GM18873 (cell line): ENCODE measurements around the gene NLGN4Y.

Experiments used
- ATAC-seq: cut with Tn5 transposase; IDR thresholded peaks from one replicate; pipeline ENCODE4 v1.9.1; 2021; ENCODE audit warnings: mild to moderate bottlenecking, moderate library complexity, moderate number of reproducible peaks; ENCODE audit not compliant: unreplicated experiment, low FRiP score

The NLGN4Y gene

DNA sequence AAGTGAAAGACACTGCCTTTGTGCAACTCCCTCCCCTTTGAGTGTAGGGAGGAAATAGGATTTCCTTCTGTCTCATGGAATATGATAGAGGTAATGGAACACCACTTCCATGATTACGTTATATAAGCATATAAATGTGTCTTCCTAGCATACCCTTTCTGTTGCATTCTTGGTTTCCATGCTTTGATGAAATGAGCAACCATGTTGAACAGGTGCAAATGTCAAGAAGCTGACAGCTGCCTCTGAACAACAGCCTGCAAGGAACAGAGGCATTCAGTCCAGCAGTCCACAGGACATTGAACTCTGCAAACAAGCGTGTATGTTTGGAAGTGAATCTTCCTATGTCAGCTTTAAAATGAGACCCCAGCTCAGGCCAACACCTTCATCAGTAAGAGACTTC is 117.5 kb downstream of the NLGN4Y start:
- no peak for ATAC-seq

DNA sequence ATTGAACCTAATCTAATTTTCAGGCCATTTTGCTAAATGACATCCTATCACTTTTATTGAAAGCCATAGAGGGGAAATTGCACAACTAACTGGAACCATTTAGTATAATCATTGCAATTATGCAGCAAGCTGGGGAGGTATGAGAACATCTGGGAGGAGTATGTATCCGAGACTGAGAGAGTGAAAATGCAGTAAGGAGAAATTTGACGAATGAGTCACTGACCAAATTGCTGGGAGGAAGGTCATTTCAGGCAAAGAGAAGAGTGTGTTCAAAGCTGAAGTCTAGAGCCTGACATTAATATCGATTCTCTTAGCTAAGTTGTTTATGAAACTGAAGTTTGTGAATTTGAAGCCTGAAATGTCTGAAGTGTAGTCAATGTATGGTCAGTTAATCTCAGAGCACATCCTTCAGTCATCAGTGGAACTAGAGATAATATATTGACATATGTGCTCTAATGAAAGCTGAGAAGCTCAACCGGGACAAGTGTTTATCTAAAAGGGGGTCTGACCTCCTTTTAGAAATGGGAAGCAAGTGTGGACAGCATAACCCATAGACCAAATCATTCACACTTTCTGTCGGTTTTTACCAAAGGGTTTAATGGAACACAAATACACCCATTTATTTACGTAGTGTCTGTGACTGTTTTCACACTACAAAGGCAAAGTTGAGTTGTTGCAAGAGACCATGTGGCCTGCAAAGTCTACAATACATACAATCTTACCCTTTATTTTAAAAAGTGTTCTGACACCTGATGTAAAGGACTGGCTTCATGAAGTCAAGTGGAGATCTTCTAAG is 120.0 kb downstream of the NLGN4Y start:
- ATAC-seq: no peak

DNA sequence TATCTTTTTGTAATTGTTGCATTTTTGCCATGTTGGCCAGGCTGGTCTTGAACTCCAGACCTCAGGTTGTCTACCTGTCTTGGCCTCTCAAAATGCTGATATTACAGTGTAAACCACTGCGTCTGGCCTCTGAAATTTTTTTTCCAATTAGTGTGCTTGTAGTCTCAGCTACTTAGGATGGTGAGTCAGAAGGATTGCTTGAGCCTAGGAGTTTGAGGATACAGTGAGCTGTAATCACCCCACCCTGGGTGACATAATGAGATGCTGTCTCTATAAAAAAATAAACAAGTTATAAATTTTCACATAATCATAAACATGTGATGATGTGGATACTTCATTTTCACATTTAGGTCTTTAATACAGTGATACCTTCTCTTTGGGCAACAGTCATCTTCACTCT is 154.9 kb downstream of the NLGN4Y start:
- no peak for ATAC-seq

DNA sequence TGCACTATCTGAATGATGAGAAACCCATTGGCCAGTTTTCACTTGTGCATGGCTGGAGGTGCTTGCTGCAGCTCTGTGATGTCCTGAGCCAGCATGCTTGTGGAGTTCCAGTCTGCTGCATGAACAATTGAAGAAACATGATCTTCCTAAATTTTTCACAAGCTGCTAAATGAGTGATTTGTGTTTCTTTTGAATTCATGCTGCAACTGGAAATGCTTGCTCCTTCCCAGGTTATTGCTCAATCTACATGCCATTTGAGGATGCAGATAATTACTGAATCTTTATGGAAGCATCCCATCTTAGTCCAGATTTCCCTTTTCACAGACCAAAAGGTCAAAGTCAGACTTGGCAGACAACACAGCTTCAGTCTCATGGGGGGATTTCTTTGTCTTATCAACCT is 170.2 kb downstream of the NLGN4Y start:
- ATAC-seq: no peak

DNA sequence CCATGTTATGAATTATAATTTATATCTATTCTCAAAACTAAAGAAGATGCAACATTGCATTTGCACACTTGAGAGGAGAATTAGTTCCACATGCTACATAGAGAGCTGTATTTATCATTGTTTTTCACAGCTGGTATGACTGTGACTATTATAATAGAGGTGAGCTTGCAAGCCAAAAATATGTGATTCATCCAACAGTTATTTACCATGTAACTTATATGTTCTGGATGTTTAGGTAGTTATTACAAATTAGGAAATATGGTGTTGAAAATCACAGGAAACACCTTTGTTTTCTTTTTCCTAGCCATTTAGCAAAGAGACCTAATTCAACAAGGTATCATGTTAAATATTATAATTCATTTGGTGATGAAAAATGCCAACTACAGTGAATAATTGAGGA is 183.8 kb downstream of the NLGN4Y start:
- no peak for ATAC-seq

DNA sequence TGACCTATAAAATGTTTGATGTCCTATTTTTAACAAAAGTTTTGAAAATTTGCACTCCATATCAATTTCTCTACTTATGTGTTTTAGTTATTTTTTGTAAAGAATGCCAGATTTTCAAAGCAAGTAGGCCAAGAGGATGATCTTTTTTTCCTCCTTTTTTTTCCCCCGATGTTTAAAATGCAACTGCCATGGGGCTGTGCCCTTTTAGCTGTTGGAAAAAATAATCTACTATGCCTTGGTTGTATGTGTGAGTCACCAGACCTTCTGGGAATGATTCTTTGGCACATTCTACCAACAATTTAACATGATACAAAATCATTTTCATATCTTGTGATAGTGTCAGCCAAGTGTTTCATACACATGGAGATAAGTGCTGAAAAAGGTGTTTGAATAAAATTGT is 217.3 kb downstream of the NLGN4Y start:
- no peak for ATAC-seq

DNA sequence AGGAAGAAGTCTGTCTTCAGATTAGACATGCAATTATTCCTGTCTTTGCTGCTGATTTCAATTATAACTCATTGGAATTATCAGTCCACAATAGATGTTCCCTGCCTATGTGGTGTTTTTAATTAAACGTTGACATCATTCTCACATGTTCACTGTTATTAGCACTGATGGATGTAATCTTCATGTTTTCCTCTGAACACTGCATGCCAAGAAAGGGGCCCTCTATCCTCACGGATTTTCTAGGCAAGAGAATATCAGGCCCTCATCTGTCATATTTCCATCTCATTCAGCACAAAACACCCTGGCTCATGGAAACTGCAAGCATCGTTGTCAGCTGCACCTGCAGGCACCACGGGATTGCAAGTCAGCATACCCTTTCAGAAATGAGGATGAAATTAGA is 224.0 kb downstream of the NLGN4Y start:
- no peak for ATAC-seq

DNA sequence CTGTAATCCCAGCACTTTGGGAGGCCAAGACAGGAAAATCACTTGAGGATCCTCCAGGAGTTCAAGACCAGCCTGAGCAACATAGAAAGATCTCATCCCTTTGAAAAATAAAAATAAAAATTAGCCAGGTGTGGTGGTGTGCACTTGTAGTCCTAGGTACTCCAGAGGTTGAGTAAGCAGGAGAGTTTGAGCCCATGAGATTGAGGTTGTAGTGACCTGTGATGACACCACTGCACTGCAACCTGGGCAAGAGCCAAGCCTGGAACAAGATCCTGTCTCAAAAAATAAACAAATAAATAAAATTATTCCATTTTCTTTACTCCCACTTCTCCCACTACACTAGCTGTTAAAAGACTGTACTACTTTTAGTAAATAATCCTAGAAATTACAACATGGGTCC is 231.2 kb downstream of the NLGN4Y start:
- ATAC-seq: no peak

DNA sequence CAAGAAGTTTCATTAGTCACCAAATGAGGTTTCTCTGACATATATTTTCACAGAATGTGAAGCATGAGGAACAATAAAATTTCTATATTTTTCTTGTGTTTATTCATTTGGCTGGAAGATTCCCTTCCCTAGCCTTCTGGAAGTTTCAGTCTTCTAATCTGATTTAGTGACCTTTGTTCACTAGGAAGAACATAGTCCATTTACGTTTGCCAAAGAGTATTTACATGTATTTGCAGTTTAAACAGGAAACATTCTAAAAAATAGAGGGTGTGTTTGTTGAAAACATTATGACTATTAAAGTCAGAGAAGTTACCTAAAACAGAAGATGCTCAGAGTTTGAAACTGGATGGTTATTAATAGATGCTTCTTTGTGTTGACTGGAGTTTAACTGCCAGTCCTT is 238.6 kb downstream of the NLGN4Y start:
- ATAC-seq: no peak

DNA sequence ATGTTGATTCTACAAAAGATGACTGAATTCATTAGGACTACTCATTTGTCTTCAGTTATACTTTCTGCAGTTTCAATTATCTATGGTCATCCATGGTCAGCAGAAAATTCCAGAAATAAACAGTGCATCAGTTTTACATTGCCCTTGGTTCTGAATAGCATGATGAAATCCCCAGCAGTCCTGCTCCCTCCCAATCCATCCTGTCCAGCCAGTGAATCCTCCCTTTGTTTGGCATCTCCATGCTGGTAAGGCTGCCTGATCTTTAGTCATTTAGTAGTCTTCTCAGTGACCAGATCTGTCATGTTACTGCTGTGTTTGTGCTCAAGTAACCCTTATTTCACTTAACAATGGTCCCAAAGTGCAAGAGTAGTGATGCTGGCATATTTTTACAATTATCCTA is 239.3 kb downstream of the NLGN4Y start:
- no peak for ATAC-seq

DNA sequence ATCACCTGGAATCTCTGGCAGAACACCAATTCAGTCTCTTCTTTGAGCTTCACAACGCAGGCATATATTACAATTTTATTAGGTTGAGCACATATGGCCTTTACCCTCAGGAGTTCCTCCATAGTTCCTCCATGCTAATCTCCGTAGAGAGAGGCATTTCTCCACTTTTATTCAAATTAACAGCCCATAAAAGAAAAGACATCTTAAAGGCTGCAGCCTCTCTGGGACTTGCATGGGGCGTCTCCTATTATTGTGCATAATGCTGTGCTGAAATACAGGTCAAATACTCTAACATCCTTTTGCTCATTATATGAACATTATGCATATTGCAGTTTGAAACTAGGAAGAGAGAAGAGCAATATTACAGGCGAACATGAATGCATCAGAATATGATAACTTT is 253.9 kb downstream of the NLGN4Y start:
- no peak for ATAC-seq

DNA sequence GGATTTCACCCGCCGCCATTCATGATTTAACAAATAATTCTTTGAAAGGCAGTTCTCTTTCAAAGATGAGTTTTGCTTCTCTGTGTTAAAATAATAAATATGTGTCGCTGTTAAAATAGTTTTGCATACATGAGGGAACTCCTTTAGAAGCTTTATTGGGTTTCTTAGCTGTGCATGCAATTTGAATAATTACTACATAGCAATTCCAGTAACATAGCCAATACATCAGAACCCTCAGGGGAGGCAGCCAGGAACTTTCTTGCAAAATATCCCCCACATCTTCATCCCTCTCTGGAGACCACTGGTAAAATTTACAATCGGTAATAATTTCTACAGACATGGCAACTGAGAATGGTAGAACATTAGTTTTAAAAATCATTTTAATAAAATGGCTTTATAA is 268.8 kb downstream of the NLGN4Y start:
- ATAC-seq: no peak

DNA sequence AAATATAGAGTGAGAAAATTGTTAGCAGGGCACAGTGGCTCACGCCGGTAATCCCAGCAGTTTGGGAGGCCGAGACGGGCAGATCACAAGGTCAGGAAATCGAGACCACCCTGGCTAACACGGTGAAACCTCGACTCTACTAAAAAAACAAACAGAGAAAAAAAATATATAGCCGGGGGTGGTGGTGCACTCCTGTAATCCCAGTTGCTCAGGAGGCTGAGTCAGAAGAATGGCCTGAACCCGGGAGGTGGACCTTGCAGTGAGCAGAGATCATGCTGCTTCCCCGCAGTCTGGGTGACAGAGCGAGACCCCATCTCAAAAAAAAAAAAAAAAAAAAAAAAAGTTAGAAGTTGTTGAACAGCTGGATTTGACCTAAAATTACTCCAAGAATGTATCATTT is 269.3 kb downstream of the NLGN4Y start:
- ATAC-seq: no peak

DNA sequence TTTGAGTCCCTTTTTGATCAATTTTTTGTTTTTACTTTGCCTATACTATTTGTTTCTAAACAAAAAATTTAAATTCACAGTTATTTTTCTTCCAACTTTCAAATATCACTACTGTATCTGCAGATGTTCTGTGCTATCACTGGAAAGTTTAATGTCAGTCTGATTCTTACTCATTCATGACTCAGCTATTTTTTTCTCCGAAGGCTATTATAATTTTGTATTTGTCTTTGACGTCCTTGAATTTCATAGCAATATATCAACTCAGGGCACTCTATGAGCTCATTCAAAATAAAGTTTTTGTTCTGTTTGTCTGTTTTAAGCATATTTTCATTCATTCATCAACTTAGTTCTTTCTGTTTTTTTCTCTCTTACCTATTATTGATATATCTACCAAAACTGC is 273.7 kb downstream of the NLGN4Y start:
- ATAC-seq: no peak

DNA sequence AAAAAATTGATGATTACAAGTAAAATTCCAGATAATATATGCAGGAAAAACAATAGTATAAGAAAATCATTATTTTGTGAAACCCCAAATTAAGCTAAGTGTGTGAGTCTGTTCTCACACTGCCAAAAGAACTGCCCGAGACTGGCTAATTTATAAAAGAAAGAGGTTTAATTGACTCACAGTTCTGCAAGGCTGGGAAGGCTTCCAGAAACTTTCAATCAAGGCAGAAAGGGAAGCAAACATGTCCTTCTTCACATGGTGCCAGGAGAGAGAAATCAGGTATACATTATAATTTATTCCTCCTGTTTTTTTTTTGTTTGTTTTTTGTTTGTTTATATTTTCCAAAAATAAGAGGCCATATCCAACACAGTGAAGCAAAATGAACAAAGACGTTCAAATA is 276.8 kb downstream of the NLGN4Y start:
- ATAC-seq: no peak

DNA sequence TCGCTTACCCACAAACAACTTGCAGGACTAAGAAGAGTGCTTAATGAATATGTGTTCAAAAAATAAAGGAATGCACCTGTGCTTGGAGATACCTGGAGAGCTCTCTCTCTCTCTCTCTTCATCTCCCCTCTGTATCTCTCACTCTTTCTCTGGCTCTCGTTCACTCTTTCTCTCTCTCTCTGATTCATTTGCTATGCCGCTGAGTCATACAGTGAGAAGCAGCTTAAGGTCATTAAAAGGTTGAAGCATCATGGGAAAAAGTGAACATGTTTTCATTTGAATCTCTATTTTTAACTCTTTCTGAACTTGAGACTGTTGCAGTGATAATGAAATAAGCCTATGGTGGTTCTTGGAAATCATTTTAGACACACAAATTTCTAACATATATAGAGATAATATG is 277.8 kb downstream of the NLGN4Y start:
- no peak for ATAC-seq

DNA sequence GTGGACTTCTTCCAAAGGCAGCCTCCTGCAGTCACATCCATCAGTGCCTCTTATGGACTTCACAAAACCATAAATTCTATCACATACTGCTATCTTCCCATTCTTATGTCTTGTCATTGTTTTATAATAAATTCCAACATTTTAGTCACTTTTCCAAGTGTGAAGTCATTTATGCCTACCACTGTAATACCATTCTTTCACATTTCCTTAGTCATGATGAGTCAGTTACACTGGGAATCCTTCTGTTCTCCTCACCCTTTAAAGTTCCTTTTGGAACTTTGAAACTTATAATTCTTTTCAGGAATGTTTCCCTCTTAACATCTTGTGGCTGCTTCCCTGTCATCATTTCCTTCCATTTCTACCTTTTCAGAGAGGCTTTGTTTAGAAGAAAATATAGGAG is 279.7 kb downstream of the NLGN4Y start:
- no peak for ATAC-seq

DNA sequence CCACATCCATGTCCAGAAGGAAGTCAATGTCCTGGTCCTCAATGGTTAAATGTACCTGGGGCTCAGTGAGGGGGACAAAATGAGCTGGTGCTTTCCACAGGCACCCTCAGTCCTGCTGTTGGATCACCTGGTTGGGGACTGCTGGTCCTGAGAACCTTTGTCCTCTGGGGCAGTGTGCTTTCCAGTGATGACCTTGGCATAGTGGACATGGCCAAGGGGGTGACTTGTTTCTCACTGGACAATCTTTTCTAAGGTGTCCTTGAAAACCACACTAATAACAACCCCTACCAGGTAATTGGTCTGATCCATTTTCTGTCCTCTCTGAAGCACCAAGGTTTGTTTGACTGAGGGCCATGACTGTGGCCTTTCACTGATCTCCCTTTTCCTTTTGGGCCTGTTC is 294.1 kb downstream of the NLGN4Y start:
- ATAC-seq: no peak

DNA sequence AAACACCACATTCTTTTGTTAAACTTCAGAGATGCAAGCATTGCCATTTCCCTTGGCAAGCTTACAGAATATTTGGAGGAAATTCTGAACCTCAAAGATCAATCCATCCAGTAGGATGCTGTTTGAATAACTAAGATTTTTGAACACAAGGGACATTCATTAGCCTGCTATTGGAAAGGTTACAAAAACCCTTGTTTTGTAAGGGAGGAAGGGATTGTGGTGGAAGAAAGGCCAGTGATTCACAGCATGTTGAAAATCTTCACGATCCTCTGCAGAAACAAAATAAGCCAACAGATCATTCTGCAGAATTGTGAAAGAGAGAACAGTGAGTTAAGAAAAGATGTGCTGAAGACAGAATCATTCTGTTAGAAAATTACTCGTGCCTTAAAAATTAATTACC is 297.9 kb downstream of the NLGN4Y start:
- ATAC-seq: no peak

DNA sequence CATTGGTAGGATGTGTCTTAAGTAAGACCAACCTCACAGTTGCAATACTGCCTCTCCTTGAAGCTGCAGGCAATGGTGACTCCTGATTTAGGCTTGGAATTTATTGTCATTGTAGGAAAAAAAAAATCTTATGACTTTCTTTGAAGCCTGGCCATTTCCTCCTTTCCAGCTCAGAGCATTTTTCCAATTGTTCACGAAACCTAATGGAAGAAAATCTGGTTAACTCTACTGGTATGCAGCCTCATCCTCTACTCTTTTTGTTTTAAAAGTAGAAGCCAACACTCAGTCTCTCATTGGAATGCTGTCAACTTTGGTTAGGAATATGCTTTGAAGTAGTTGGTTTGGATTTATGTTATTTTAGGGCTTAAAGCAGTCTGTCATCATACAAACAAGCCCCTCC is 298.6 kb downstream of the NLGN4Y start:
- ATAC-seq: no peak

DNA sequence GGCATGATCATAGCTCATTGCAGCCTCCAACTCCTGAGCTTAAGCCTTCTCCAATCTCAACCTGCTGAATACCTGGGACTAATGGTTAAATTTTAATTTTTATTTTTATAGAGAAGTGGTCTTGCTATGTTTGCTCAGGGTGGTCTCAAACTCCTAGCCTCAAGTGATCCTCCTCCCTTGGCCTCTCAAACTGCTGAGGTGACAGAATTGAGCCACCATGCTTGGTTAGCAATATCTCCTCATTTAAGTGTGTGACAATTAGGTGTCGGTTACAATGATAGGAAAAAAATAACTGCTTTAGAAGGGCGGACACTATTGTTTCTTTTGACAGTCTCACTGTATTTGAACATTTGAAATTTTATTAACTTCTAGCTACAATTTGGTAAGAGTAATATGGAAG is 300.3 kb downstream of the NLGN4Y start:
- no peak for ATAC-seq

DNA sequence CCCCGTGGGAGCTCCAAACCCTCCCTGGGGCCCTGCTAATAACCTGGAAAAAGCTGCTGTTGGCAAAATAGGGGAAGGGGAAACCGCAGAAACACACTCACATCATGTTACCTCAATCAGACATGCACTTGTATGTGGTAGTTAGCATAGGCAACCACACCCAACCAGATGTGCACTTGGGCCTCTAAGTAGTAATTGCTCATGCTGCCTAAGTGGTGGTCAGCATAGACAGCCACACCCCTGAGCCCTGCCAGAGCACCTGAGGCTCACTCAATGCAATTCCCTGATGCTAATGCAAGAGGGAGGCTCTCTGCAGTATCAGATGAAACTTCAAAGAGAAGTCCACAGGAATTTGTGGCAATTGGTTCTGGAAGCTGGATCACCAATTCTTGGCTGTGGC is 301.4 kb downstream of the NLGN4Y start:
- no peak for ATAC-seq

DNA sequence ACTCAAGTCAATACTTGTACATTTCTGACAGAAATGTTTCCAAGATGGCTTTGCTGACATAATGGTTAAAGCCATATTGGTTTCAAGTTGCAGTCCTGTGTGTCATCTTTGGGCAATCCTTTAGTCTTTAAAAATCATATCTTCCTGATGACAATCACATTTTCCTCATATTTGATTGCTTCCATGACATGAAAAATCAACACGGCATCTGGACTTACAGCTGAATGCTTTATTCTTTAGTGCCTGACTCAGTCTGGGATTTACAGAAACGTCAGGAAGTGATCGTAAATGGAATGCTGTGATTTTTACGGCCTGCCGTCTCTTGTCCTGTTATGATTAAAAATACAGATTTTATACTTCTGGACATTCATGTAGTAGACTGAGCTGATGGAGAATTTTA is 304.2 kb downstream of the NLGN4Y start:
- ATAC-seq: no peak
